Measurements from ENCODE around the gene WNK4. TPM values are rescaled to one million over a fixed set of nuclear protein-coding genes. Genes with fewer than 3 reads are reported as not detected.
A peak's percentile ranks its signal among the peaks of the same experiment; 100 is the strongest.
"Not testable (repeated sequence)": the region's sequence is repeated elsewhere in the genome, so short reads cannot be mapped to it uniquely, and the experiment has no call there.

Gene WNK4
- polyA plus RNA-seq, 5 donors: 0.82 to 2.1 (median 1.6) TPM

- DNase-seq: not testable (repeated sequence)
Observed at GRCh38 chr17:42769964-42770363, 10.4 kb upstream of the WNK4 start.

GRCh38 chr17:42772945-42773289 is 7.5 kb upstream of the WNK4 start:
- no peak for DNase-seq

- peak; percentile 76 to 81 for DNase-seq
Observed at GRCh38 chr17:42773290-42774035, 6.9 kb upstream of the WNK4 start, which contains the start of gene VPS25. Gene VPS25 (plus strand): TSS chr17:42773449. CDS start chr17:42773476, 27 bp downstream.

- no peak for DNase-seq
Observed at GRCh38 chr17:42774066-42774745, 6.2 kb upstream of the WNK4 start.

- no peak for DNase-seq
Observed at GRCh38 chr17:42775534-42776098, 4.8 kb upstream of the WNK4 start.

GRCh38 chr17:42778570-42778969 is 1.8 kb upstream of the WNK4 start:
- no peak for DNase-seq

- no peak for DNase-seq
Observed at GRCh38 chr17:42779304-42779935, 990 bp upstream of the WNK4 start.

- no peak for DNase-seq
Observed at GRCh38 chr17:42780851-42781638, 635 bp downstream of the WNK4 start.

- DNase-seq: no peak
Observed at GRCh38 chr17:42781639-42782165, 1.3 kb downstream of the WNK4 start.

- no peak for DNase-seq
Observed at GRCh38 chr17:42782166-42783061, 2.0 kb downstream of the WNK4 start.

GRCh38 chr17:42783062-42783790 is 2.8 kb downstream of the WNK4 start:
- DNase-seq: no peak

GRCh38 chr17:42783791-42784138 is 3.4 kb downstream of the WNK4 start:
- no peak for DNase-seq

GRCh38 chr17:42784409-42784808 is 4.0 kb downstream of the WNK4 start:
- no peak for DNase-seq

GRCh38 chr17:42784811-42785592 is 4.6 kb downstream of the WNK4 start:
- DNase-seq: no peak

GRCh38 chr17:42787266-42787665 is 6.9 kb downstream of the WNK4 start:
- no peak for DNase-seq

- DNase-seq: no peak
Observed at GRCh38 chr17:42791948-42792347, 11.5 kb downstream of the WNK4 start.

GRCh38 chr17:42792545-42792944 is 12.1 kb downstream of the WNK4 start:
- no peak for DNase-seq

- DNase-seq: no peak
Observed at GRCh38 chr17:42795061-42795460, 14.7 kb downstream of the WNK4 start.

- DNase-seq: no peak
Observed at GRCh38 chr17:42795465-42795864, 15.1 kb downstream of the WNK4 start.
